GM12878 (cell line): ENCODE measurements around the gene TMC4. TPM values are rescaled to one million over a fixed set of nuclear protein-coding genes. Genes with fewer than 3 reads are reported as not detected.

Experiments
- ATAC-seq: fragments of 200-7000 bp; cut with Tn5 transposase; 3 replicates; pipeline ENCODE4 v1.9.1; 2020; ENCODE audit warnings: mild to moderate bottlenecking, moderate library complexity
- BruUV-seq: library from RNA; stranded (reverse); fragments of 400-500 nt; replicated peaks from 2 replicates; lab custom pipeline; 2021; lab: Mats Ljungman, UMichigan
- CTCF ChIA-PET: fragments of 300-600 bp; sonication (Branson Sonifier 250); formaldehyde crosslinking; extraction: SDS; loops from one replicate; lab custom pipeline; 2021; ENCODE audit warnings: inconsistent platforms; lab: Yijun Ruan, JAX
- POLR2A ChIA-PET: fragments of 350-600 bp; formaldehyde crosslinking; extraction: SDS; loops from one replicate; lab custom pipeline; 2021; ENCODE audit warnings: inconsistent platforms; lab: Charles Lee
- RAD21 ChIA-PET: fragments of 300-600 bp; sonication (Branson Sonifier 250); formaldehyde crosslinking; loops from one replicate; lab custom pipeline; 2023; ENCODE audit warnings: antibody characterized with exemption; ENCODE audit not compliant: unreplicated experiment; lab: Charles Lee
- SMC1A ChIA-PET: fragments of 300-600 bp; sonication (Branson Sonifier 250); formaldehyde crosslinking; loops from one replicate; lab custom pipeline; 2023; ENCODE audit not compliant: unreplicated experiment, uncharacterized antibody; lab: Charles Lee
- DNase-seq: peaks from one replicate; pipeline ENCODE4 v3.0.0-alpha.2; 2011; ENCODE audit warnings: low read depth, low spot score
- FAIRE-seq: peaks from 3 replicates; lab custom pipeline; 2011; peaks lifted over from hg19 to GRCh38; lab: Jason Lieb, UNC
- H2AFZ ChIP-seq: 2 replicates; pipeline ENCODE4 v1.6.0; 2011; ENCODE audit warnings: low read depth, low read length, control low read depth; ENCODE audit not compliant: control insufficient read depth
- H3K27ac ChIP-seq: 2 replicates; pipeline ENCODE4 v1.5.1; 2011; ENCODE audit warnings: control low read depth; ENCODE audit not compliant: control insufficient read depth, insufficient read depth
- H3K27me3 ChIP-seq, 2 experiments: replicated peaks in 1 of 2; 2 replicates each; pipeline versions ENCODE4 v1.6.0 to v1.6.1; 2011; ENCODE audit warnings: low read length in 1 of 2; ENCODE audit not compliant: control insufficient read depth in 2 of 2, insufficient read depth in 2 of 2
- H3K36me3 ChIP-seq, 2 experiments: 2 replicates each; pipeline ENCODE4 v1.5.1; 2011; ENCODE audit warnings: low read length in 1 of 2; ENCODE audit not compliant: control insufficient read depth in 2 of 2, insufficient read depth in 2 of 2
- H3K4me1 ChIP-seq: 2 replicates; pipeline ENCODE4 v1.6.1; 2011; ENCODE audit warnings: mild to moderate bottlenecking, low read length, moderate library complexity, mixed read lengths; ENCODE audit not compliant: control insufficient read depth, insufficient read depth
- H3K4me2 ChIP-seq: 2 replicates; pipeline ENCODE4 v1.6.0; 2011; ENCODE audit warnings: control low read depth; ENCODE audit not compliant: control insufficient read depth, insufficient read depth
- H3K4me3 ChIP-seq: fragments of 200-600 bp; sonication (generic); 2 replicates; pipeline ENCODE4 v1.5.1; 2016
- H3K79me2 ChIP-seq: 2 replicates; pipeline ENCODE4 v1.6.0; 2011; ENCODE audit warnings: low read length; ENCODE audit not compliant: control insufficient read depth, insufficient read depth
- H3K9ac ChIP-seq: 2 replicates; pipeline ENCODE4 v1.8.0; 2011; ENCODE audit warnings: low read length, control low read depth, mixed read lengths; ENCODE audit not compliant: control insufficient read depth, insufficient read depth
- H3K9me3 ChIP-seq: replicated peaks from 3 replicates; pipeline ENCODE4 v1.5.1; 2011; ENCODE audit warnings: mild to moderate bottlenecking, low read length; ENCODE audit not compliant: control insufficient read depth, insufficient read depth
- H4K20me1 ChIP-seq: 2 replicates; pipeline ENCODE4 v1.6.0; 2011; ENCODE audit not compliant: control insufficient read depth, insufficient read depth
- ASH2L ChIP-seq: fragments of 300-600, 200-600 bp; sonication (generic); IDR thresholded peaks from 2 replicates; pipeline ENCODE4 v1.6.1; 2017; ENCODE audit warnings: low read depth, mild to moderate bottlenecking, borderline replicate concordance
- BCL11A ChIP-seq: IDR thresholded peaks from 2 replicates; pipeline ENCODE4 v1.6.1; 2011; ENCODE audit warnings: low read depth, low read length
- DPF2 ChIP-seq: fragments of 450-650 bp; IDR thresholded peaks from 2 replicates; pipeline ENCODE4 v1.6.1; 2017; ENCODE audit warnings: mild to moderate bottlenecking
- IKZF1 ChIP-seq: fragments of 450-650 bp; conservative IDR thresholded peaks from 2 replicates; pipeline ENCODE4 v1.6.1; 2017; ENCODE audit warnings: antibody characterized with exemption, mild to moderate bottlenecking
- KDM1A ChIP-seq: fragments of 200-600 bp; sonication (generic); IDR thresholded peaks from 2 replicates; pipeline ENCODE4 v1.6.1; 2016; ENCODE audit warnings: borderline replicate concordance
- MTA3 ChIP-seq: IDR thresholded peaks from 2 replicates; pipeline ENCODE4 v1.6.1; 2012; ENCODE audit warnings: low read length, inconsistent platforms, borderline replicate concordance
- MXI1 ChIP-seq: fragments of 150-350 bp; IDR thresholded peaks from 2 replicates; pipeline ENCODE4 v1.6.1; 2011; ENCODE audit warnings: low read depth, mild to moderate bottlenecking, inconsistent platforms, low read length, improper control_type of control experiment
- POLR2AphosphoS5 ChIP-seq: IDR thresholded peaks from 2 replicates; pipeline ENCODE4 v1.6.1; 2011; ENCODE audit warnings: mild to moderate bottlenecking, low read length, inconsistent platforms
- RBBP5 ChIP-seq: fragments of 200-600 bp; sonication (generic); conservative IDR thresholded peaks from 2 replicates; pipeline ENCODE4 v1.6.1; 2016
- RUNX3 ChIP-seq: IDR thresholded peaks from 2 replicates; pipeline ENCODE4 v1.6.1; 2012; ENCODE audit warnings: low read length, inconsistent platforms
- SIX5 ChIP-seq: IDR thresholded peaks from 2 replicates; pipeline ENCODE4 v1.6.1; 2011; ENCODE audit warnings: mild to moderate bottlenecking, low read depth, low read length, moderate library complexity; ENCODE audit not compliant: severe bottlenecking
- SP1 ChIP-seq: IDR thresholded peaks from one replicate; pipeline ENCODE4 v1.6.1; 2011; ENCODE audit warnings: low read depth, low read length
- SRF ChIP-seq, 2 experiments: IDR thresholded peaks; 2 replicates each; pipeline ENCODE4 v1.6.1; 2011; ENCODE audit warnings: low read depth in 2 of 2, low read length in 2 of 2, mild to moderate bottlenecking in 1 of 2, moderate library complexity in 1 of 2
- TCF3 ChIP-seq: IDR thresholded peaks from 2 replicates; pipeline ENCODE4 v1.6.1; 2012; ENCODE audit warnings: low read depth, mild to moderate bottlenecking, low read length, borderline replicate concordance; ENCODE audit not compliant: insufficient read depth
- WGBS: methylation state at CpG from one replicate; pipeline ENCODE4 v1.1.6; 2016; ENCODE audit warnings: low lambda C conversion rate; ENCODE audit not compliant: insufficient replicate concordance, insufficient coverage; ENCODE audit errors: missing lambda C conversion rate; 5-methylcytosine and 5-hydroxymethylcytosine counted together
- in situ Hi-C: fragments of 300-500 bp; cut with MboI; formaldehyde crosslinking; loops from 9 replicates; pipeline ENCODE4 v1.14.3; 2018; ENCODE audit warnings: mixed read lengths
- intact Hi-C: fragments of 100-400 bp; cut with micrococcal nuclease; formaldehyde crosslinking; loops from one replicate; pipeline ENCODE4 v1.14.2; 2022; ENCODE audit not compliant: unreplicated experiment
- polyA plus RNA-seq, 11 experiments: library from polyadenylated mRNA; depleted of rRNA in 4 of 11; unstranded in 6 of 11; stranded (reverse) in 5 of 11; fragments of >200 nt; fragmentation: Nextera tagmentation in 4 of 11; fragmentation: Illumina TruSeq in 1 of 11; extraction: Ambion mirVana in 4 of 11; extraction: Trizol in 1 of 11; gene quantifications; 1 replicate in 1 of 11; 2 replicates in 10 of 11; pipeline versions ENCODE4 v1.2.1 to v1.2.3, GENCODE V29; 2011 to 2016; ENCODE audit warnings: inconsistent platforms in 2 of 11, missing spikeins in 2 of 11, low read depth in 1 of 11
- total RNA-seq, 4 experiments: library from RNA; depleted of rRNA in 3 of 4; stranded (reverse); fragments of >200 nt in 3 of 4; fragmentation: Illumina TruSeq in 1 of 4; extraction: Trizol in 1 of 4; gene quantifications; 2 replicates each; pipeline versions ENCODE4 v1.2.1 to v1.2.3, GENCODE V29; 2013 to 2021
- TF ChIP-seq, protein P1 (sequence below): fragments of 450-650 bp; formaldehyde crosslinking; IDR thresholded peaks from 2 replicates; pipeline ENCODE4 v1.4.0; 2022; ENCODE audit warnings: mild to moderate bottlenecking, moderate library complexity
- TF ChIP-seq, protein P2 (sequence below): IDR thresholded peaks from 2 replicates; pipeline ENCODE4 v1.6.1; 2012; ENCODE audit warnings: low read length, inconsistent platforms
- TF ChIP-seq, protein P3 (sequence below): IDR thresholded peaks from 2 replicates; pipeline ENCODE4 v1.6.1; 2011; ENCODE audit warnings: mild to moderate bottlenecking, low read depth, low read length, moderate library complexity; ENCODE audit not compliant: insufficient replicate concordance

Gene TMC4
- total and polyA plus RNA-seq, 10 of the 15 experiments (the other 5 are each of a cell fraction or from before 2014, with no cell fraction given) = 0.33 to 0.83 (median 0.74) TPM; not detected in 7

DNA sequence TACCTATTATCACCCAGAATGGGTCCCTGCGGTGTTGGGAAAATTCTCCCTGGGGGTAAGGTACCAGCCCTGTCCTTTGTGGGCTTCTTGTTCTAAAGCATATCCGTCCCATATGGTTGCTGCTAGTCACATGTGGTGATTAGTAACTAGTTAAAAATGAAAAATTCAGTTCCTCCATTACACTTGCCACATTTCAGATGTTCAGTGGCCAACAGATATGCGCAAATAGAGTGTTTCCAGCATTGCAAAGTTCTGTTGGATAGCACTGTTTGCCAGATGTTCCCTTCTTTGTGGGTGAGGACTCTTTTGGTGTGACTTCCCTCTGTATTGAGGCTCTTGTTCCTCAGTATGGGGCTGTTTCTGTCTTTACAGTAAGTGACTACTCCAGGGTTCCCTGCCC, 31.6 kb downstream of the TMC4 start:
- ChIA-PET RAD21 (no interaction called here), CTCF (no interaction called here), SMC1A (no interaction called here), POLR2A (no interaction called here)
- DNase-seq (no peak), FAIRE-seq (no peak), ATAC-seq (no peak)
- Histone ChIP-seq H3K9ac (no peak overlapping the region), H4K20me1 (peaks cover 12% of the 10 kb centered on the region), H3K9me3 (no peaks in the 10 kb centered on the region), H3K27me3 (no peaks in the 10 kb centered on the region), H2AFZ (no peak overlapping the region), H3K4me3 (no peak overlapping the region), H3K4me1 (peaks cover 13% of the 10 kb centered on the region), H3K36me3 (peaks cover 28 to 30% of the 10 kb centered on the region in 2 experiments; a peak in 3 of 4 replicates), H3K79me2 (peaks cover 40% of the 10 kb centered on the region), H3K27ac (no peak overlapping the region), H3K4me2 (no peak overlapping the region)
- intact Hi-C loops (no loop called here), in situ Hi-C loops (loop anchor here (25.0 kb wide), 1 partner anchor 1521 kb away; the partner anchor contains the start of gene U2AF2)
- WGBS = 96% methylated on average over 3 of the region's 3 CpGs
- TF ChIP-seq POLR2AphosphoS5 = no peak
- TF ChIP-seq, protein P1, sequence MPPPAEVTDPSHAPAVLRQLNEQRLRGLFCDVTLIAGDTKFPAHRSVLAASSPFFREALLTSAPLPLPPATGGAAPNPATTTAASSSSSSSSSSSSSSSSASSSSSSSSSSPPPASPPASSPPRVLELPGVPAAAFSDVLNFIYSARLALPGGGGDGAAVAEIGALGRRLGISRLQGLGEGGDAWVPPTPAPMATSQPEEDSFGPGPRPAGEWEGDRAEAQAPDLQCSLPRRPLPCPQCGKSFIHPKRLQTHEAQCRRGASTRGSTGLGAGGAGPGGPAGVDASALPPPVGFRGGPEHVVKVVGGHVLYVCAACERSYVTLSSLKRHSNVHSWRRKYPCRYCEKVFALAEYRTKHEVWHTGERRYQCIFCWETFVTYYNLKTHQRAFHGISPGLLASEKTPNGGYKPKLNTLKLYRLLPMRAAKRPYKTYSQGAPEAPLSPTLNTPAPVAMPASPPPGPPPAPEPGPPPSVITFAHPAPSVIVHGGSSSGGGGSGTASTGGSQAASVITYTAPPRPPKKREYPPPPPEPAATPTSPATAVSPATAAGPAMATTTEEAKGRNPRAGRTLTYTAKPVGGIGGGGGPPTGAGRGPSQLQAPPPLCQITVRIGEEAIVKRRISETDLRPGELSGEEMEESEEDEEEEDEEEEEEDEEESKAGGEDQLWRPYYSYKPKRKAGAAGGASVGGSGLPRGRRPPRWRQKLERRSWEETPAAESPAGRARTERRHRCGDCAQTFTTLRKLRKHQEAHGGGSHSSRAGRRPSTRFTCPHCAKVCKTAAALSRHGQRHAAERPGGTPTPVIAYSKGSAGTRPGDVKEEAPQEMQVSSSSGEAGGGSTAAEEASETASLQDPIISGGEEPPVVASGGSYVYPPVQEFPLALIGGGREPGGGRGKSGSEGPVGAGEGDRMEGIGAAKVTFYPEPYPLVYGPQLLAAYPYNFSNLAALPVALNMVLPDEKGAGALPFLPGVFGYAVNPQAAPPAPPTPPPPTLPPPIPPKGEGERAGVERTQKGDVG (CRISPR knock-in tag) = no peak
- TF ChIP-seq IKZF1 = no peak
- TF ChIP-seq, protein P2, sequence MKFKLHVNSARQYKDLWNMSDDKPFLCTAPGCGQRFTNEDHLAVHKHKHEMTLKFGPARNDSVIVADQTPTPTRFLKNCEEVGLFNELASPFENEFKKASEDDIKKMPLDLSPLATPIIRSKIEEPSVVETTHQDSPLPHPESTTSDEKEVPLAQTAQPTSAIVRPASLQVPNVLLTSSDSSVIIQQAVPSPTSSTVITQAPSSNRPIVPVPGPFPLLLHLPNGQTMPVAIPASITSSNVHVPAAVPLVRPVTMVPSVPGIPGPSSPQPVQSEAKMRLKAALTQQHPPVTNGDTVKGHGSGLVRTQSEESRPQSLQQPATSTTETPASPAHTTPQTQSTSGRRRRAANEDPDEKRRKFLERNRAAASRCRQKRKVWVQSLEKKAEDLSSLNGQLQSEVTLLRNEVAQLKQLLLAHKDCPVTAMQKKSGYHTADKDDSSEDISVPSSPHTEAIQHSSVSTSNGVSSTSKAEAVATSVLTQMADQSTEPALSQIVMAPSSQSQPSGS = no peak
- no peak for TF ChIP-seq BCL11A
- TF ChIP-seq KDM1A = no peak
- TF ChIP-seq ASH2L = no peak
- no peak for TF ChIP-seq SIX5
- no peak for TF ChIP-seq MTA3
- no peak for TF ChIP-seq DPF2
- TF ChIP-seq RUNX3 = no peak
- TF ChIP-seq MXI1 = no peak
- TF ChIP-seq, protein P3, sequence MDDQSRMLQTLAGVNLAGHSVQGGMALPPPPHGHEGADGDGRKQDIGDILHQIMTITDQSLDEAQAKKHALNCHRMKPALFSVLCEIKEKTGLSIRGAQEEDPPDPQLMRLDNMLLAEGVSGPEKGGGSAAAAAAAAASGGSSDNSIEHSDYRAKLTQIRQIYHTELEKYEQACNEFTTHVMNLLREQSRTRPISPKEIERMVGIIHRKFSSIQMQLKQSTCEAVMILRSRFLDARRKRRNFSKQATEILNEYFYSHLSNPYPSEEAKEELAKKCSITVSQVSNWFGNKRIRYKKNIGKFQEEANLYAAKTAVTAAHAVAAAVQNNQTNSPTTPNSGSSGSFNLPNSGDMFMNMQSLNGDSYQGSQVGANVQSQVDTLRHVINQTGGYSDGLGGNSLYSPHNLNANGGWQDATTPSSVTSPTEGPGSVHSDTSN = no peak
- TF ChIP-seq SRF (IDR thresholded peaks at IDR 0.05; ENCODE audit: low read depth in 2 of 2, low read length in 2 of 2) = no peak
- no peak for TF ChIP-seq TCF3
- no peak for TF ChIP-seq SP1
- no peak for TF ChIP-seq RBBP5
- BruUV-seq = no TSS peak
